Measurements from ENCODE around the gene ABL1.

The ABL1 gene

DNA sequence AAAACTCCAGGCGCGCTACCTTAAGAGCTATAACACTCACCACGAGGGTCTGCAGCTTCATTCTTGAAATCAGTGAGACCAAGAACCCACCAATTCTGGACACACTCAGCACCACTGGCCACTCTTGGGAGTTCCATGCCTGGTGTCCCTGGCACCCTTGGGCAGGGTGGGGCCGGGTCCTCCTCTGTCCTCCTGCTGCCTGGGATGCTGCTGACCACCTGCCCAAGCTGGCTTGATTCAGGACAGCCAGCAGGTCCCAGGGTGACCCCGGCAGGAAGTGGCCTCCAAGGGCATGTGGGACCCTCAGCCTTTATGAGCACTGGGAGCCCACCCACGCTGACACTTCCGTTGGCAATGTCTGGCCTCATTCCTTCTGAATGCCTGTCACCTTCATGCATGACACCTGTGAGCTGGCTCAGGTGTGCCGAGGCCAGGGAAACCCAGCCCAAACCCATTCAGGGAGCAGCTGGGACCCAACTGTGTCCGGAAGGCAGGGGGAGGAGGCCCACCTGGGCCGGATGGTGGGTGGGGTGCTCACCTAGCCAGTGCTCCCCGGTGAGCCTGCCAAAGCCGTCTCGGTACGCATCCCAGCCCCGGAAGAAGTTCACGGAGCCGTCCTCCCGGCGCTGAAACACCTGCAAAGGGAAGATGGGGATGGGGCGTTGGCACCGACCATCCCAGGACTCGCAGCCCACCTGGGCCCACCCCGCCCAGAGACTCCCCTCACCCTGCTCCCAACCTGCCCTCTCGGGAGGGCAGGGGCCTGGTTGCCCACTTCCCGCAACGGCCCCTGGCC, 76.4 kb downstream of the ABL1 start:
- Histone ChIP-seq H3K4me1 (ENCODE audit: insufficient read depth, low read length, severe bottlenecking) (no peaks in the 10 kb centered on the region), H2AFZ (ENCODE audit: low read length) (no peak overlapping the region), H4K20me1 (ENCODE audit: insufficient read depth, low read length) (no peaks in the 10 kb centered on the region), H3K4me3 (ENCODE audit: low read depth, low read length, poor library complexity, severe bottlenecking) (no peak overlapping the region), H3K9ac (ENCODE audit: low read length) (no peak overlapping the region), H3K9me3 (ENCODE audit: low read length) (no peaks in the 10 kb centered on the region), H3K79me2 (ENCODE audit: insufficient read depth, low read length) (no peaks in the 10 kb centered on the region), H3K27me3 (ENCODE audit: insufficient read depth, low read length) (peaks cover 4% of the 10 kb centered on the region; the same call in 1 of the 2 replicates), H3K4me2 (ENCODE audit: low read length) (no peak overlapping the region), H3F3A (ENCODE audit: insufficient read depth, low read length) (no peaks in the 10 kb centered on the region), H3K27ac (ENCODE audit: low read depth, low read length, poor library complexity, severe bottlenecking) (no peak overlapping the region), H3K9me2 (ENCODE audit: low read depth, low read length) (no peaks in the 10 kb centered on the region), H3K36me3 (ENCODE audit: insufficient read depth, low read length) (no peaks in the 10 kb centered on the region)
- TF ChIP-seq EZH2 (IDR thresholded peaks at IDR 0.05; ENCODE audit: borderline replicate concordance, low read length) = no peak
- TF ChIP-seq, protein P1, sequence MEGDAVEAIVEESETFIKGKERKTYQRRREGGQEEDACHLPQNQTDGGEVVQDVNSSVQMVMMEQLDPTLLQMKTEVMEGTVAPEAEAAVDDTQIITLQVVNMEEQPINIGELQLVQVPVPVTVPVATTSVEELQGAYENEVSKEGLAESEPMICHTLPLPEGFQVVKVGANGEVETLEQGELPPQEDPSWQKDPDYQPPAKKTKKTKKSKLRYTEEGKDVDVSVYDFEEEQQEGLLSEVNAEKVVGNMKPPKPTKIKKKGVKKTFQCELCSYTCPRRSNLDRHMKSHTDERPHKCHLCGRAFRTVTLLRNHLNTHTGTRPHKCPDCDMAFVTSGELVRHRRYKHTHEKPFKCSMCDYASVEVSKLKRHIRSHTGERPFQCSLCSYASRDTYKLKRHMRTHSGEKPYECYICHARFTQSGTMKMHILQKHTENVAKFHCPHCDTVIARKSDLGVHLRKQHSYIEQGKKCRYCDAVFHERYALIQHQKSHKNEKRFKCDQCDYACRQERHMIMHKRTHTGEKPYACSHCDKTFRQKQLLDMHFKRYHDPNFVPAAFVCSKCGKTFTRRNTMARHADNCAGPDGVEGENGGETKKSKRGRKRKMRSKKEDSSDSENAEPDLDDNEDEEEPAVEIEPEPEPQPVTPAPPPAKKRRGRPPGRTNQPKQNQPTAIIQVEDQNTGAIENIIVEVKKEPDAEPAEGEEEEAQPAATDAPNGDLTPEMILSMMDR (IDR thresholded peaks at IDR 0.05; ENCODE audit: low read length) = no peak

DNA sequence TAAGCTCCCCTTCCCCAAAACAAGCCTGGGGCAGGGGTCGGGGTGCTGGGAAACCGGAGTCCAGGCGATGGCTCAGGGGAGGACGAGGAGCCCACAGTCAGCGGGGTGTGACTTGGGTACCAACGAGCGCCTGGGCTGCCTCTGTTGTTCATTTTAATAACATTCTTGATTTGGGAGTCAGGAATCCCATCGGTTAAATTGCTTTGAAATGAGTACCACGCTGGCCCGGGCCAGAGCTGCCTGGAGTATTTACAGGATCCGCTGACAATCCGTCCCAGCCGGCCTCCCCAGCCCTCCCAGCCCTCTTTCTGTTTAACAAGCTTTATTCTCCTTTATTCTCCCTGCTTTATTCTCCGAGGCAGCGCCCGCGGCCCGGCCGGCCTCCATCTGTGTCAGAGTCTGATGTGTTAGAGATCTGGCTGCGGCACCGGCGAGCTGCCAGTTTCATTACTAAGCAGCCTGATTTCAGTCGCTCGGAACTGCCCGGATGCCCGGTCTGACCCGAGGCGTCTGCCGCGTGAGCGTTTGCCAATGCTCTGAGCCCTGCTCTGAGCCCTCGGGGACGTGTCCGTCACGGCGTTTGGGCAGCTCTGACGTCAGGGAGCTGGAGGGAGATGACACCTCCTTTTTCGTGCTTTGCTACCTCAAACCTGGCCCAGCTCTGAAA, 78.0 kb downstream of the ABL1 start:
- Histone ChIP-seq H4K20me1 (ENCODE audit: insufficient read depth, low read length) (no peaks in the 10 kb centered on the region), H3K9ac (ENCODE audit: low read length) (no peak overlapping the region), H3K4me3 (ENCODE audit: low read depth, low read length, poor library complexity, severe bottlenecking) (no peak overlapping the region), H3K36me3 (ENCODE audit: insufficient read depth, low read length) (no peaks in the 10 kb centered on the region), H3K9me3 (ENCODE audit: low read length) (no peaks in the 10 kb centered on the region), H3K9me2 (ENCODE audit: low read depth, low read length) (no peaks in the 10 kb centered on the region), H3K27me3 (ENCODE audit: insufficient read depth, low read length) (peaks cover 4% of the 10 kb centered on the region; the same call in 1 of the 2 replicates), H3K27ac (ENCODE audit: low read depth, low read length, poor library complexity, severe bottlenecking) (no peak overlapping the region), H3K79me2 (ENCODE audit: insufficient read depth, low read length) (no peaks in the 10 kb centered on the region), H3F3A (ENCODE audit: insufficient read depth, low read length) (no peaks in the 10 kb centered on the region), H3K4me1 (ENCODE audit: insufficient read depth, low read length, severe bottlenecking) (no peaks in the 10 kb centered on the region), H2AFZ (ENCODE audit: low read length) (no peak overlapping the region), H3K4me2 (ENCODE audit: low read length) (no peak overlapping the region)
- TF ChIP-seq EZH2 (IDR thresholded peaks at IDR 0.05; ENCODE audit: borderline replicate concordance, low read length) = no peak
- TF ChIP-seq, protein P1 (IDR thresholded peaks at IDR 0.05; ENCODE audit: low read length) = no peak

DNA sequence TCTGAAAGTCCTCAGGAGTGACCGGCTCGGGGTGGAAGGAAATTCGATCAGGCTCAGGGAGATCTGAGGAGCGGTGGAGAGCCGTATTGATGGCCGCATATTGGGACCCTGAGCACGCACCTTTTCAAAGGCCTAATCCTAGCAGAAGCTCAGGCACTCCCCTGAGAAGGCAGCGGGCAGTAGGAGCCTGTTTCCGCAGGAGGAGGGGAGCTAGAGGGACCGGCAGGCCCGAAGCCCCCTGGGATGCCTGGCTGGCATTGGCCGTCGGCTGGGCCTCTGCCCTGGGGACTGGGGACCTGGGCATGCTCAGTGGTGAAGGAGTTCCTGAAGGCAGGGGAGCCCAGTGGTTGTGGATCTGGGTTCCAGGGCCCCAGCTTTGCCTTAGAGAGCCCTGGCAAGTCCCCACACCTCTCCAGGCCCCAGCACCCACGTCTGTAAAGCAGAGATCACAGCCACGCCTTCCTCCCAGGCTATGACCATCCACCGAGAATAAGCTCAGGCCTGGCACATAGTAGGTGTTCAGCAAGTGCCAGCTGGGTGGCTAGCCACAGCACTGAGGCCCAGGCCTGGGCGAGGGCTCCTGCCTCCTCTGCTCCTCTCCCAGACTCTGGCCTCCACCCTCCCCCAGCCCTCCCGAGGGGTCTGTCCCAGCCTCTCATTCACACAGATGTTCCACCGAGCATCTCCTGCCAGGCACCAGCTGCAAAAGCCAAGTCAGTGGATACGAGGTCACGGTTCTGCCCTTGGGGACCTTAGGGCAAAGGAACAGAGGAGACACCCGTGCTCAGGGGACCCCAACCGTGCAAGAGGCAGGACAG, 78.8 kb downstream of the ABL1 start:
- no peak overlapping the region for H3K4me3 ChIP-seq (ENCODE audit: low read depth, low read length, poor library complexity, severe bottlenecking)
- no peaks in the 10 kb centered on the region for H3K36me3 ChIP-seq (ENCODE audit: insufficient read depth, low read length)
- no peaks in the 10 kb centered on the region for H3K9me3 ChIP-seq (ENCODE audit: low read length)
- H3K4me1 ChIP-seq (ENCODE audit: insufficient read depth, low read length, severe bottlenecking) = no peaks in the 10 kb centered on the region
- no peak overlapping the region for H2AFZ ChIP-seq (ENCODE audit: low read length)
- no peak overlapping the region for H3K27ac ChIP-seq (ENCODE audit: low read depth, low read length, poor library complexity, severe bottlenecking)
- no peaks in the 10 kb centered on the region for H3F3A ChIP-seq (ENCODE audit: insufficient read depth, low read length)
- H3K9ac ChIP-seq (ENCODE audit: low read length) = no peak overlapping the region
- TF ChIP-seq EZH2 (IDR thresholded peaks at IDR 0.05; ENCODE audit: borderline replicate concordance, low read length) = no peak
- TF ChIP-seq, protein P1 (IDR thresholded peaks at IDR 0.05; ENCODE audit: low read length) = no peak
- H3K4me2 ChIP-seq (ENCODE audit: low read length) = no peak overlapping the region
- H3K79me2 ChIP-seq (ENCODE audit: insufficient read depth, low read length) = no peaks in the 10 kb centered on the region
- no peaks in the 10 kb centered on the region for H4K20me1 ChIP-seq (ENCODE audit: insufficient read depth, low read length)
- peaks cover 4% of the 10 kb centered on the region; the same call in 1 of the 2 replicates for H3K27me3 ChIP-seq (ENCODE audit: insufficient read depth, low read length)
- H3K9me2 ChIP-seq (ENCODE audit: low read depth, low read length) = no peaks in the 10 kb centered on the region

Data from OCI-LY1 (cell line).